Colon (tissue), 2 donors: ENCODE data around the gene MTNR1A.
"Not testable (repeated sequence)": the region's sequence is repeated elsewhere in the genome, so short reads cannot be mapped to it uniquely, and the experiment has no call there.

ENCODE experiments used
- FAIRE-seq: peaks from 2 replicates; lab custom pipeline; 2012; peaks lifted over from hg19 to GRCh38; lab: Jason Lieb, UNC
- donor health status: control.
- donor health status: control.

MTNR1A gene

DNA sequence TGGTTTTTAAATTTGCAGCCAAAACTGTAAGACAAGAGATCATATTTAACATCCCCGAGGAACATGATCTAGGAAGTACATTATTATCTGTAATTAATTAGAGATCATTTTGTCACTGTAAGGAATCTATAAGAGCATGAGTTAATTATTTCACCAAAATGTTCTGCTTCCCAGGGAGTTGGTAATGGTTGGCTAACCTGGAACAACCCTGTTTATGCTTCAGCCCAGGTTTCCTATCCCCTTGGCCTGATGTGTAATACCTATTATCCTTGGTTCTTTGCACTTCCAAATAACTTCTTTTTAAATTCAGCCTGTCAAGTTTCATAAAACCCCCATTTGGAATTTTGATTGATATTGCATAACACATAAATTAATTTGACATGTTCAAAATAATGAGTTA, 6.4 kb upstream of the MTNR1A start:
- peak; percentile 33 for FAIRE-seq

DNA sequence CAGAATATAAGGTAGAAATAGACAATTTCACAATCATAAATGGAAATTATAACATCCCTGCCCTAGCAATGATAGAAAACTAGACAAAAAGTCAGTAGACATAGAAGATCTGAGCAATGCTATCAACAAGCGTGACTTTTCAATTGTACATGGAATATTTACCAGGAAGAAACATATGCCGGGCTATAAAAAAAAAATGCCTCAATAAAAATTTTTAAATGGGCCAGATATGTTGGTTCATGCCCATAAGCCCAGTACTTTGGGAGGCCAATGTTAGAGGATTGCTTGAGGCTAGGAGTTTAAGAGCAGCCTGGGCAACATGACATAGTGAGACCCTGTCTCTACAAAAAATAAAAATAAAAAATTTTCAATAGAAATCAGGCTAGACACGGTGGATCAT, 5.3 kb upstream of the MTNR1A start:
- FAIRE-seq: no peak

DNA sequence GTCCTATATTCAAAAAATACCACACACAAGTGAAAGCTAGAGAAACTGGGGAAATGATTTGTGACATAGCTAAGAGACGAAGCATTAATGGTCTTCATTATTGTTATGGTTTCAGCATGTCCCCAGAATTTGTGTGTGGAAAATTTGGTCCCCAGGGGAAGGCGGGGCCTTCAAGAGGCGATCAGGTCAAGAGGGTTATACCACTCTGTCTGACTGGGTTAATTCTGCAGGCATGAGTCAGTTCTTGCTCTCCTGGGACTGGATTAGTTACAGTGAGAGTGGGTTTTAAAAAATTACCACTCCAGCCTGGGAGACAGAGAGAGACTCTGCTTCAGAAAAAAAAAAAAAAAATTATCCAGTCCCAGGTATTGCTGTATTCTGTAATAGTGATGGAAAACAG, 2.1 kb upstream of the MTNR1A start:
- no peak for FAIRE-seq

DNA sequence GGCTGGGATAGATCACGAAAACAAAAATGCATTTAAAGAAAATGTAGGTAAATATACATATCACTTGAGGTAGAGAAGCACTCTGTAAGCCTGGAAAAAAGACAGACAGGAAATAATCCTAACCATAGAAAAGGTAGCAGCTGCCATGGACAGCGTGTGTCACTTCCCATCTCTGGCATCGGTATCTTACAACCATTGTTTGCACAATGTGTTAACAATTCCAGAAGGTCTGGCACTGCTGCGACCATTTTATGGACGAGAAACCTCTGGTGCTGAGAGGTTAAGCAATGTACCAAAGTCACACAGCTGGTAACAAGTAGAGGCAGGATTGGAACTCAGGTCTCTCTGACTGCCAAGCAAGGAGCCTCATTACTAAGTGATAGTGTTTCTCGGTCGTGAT, 1.7 kb upstream of the MTNR1A start:
- FAIRE-seq: no peak

DNA sequence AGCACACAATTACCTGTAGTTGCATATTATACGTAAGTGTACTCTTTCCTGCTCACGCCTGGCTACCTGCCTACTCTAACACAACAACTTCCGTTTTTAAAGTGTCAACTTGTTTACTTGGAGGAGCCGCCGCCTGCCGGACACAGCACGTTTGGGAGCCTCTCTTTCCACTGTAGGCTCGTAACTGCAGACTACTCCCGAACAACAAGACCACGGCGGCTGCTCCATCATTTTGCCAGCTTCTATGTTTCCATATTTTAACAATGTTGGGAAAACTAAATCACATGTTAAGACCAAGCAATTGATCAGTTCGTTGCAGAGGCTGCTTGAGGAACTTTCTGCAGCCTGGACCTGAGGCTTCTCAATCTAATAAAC, 841 bp downstream of the MTNR1A start:
- FAIRE-seq: no peak

- FAIRE-seq: no peak
These were observed 1.6 kb downstream of the MTNR1A start for GRCh38 chr4:186553717-186554116.

- FAIRE-seq: no peak
These were observed 3.5 kb downstream of the MTNR1A start for GRCh38 chr4:186551849-186552248.

DNA sequence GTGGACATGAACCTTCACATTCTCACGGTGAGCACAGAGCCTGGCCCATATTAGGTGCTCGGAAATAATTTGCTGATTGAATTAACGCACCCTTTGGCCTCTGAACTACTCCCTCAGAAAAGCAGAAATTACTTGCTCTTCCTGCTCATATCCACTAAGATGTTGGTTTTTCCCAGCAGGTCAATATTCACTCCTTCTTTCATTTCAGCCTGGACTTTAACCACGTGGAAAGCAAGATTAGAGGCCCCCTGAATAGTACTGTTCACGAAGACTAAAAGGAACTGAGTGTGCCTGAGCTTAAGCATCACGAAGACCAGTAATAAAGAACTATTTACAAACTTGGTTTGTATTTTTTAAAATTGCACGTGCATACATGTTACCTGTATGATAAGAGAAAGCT, 9.9 kb downstream of the MTNR1A start:
- no peak for FAIRE-seq

- no peak for FAIRE-seq
These were observed 12.2 kb downstream of the MTNR1A start for GRCh38 chr4:186543206-186543605.

GRCh38 chr4:186541801-186542200, 13.6 kb downstream of the MTNR1A start:
- FAIRE-seq: no peak

- FAIRE-seq: no peak
These were observed 17.4 kb downstream of the MTNR1A start for GRCh38 chr4:186537843-186538521.

DNA sequence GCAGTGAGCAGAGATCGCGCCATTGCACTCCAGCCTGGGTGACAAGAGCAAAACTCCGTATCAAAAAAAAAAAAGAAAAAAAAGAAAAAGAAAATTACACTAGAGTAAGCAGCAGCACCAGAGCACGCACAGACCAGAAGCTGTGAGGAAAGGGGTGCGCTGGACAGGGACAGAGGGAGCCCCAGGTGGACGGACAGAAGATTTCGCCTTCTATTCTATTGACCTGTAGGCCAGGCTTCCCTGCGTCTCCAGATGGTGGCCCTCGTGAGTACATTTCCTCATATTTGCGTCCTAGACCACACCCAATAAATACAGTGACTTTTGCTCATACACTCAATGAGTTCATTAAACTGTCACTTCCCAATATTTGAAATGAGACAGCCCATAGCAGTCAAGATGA, 19.1 kb downstream of the MTNR1A start:
- FAIRE-seq: no peak

- no peak for FAIRE-seq
These were observed 21.3 kb downstream of the MTNR1A start for GRCh38 chr4:186534056-186534455.

DNA sequence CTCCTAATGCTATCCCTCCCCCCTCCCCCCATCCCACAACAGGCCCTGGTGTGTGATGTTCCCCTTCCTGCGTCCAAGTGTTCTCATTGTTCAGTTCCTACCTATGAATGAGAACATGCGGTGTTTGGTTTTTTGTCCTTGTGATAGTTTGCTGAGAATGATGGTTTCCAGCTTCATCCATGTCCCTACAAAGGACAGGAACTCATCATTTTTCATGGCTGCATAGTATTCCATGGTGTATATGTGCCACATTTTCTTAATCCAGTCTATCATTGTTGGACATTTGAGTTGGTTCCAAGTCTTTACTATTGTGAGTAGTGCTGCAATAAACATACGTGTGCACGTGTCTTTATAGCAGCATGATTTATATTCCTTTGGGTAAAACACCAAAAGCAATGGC, 31.4 kb downstream of the MTNR1A start:
- not testable (repeated sequence) for FAIRE-seq

DNA sequence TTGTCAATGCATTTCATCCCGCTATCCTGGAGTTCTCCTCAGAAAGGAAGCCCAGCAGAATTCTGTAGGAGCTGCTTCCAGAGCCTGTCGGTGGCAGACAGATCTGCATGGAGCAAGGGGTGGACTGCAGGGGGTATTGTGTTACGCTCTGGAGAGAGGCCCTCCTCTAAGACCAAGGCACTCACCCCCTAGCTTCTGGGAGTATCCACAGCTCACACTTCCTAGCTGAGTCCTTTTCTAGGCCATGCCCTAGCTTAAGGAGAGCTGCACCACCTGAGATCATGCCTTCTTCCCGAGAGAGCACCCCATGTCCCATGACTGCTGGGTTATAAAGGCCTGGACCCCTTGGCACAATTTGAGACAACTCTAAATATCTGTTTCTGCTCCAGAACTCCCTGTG, 39.1 kb downstream of the MTNR1A start:
- FAIRE-seq: no peak

DNA sequence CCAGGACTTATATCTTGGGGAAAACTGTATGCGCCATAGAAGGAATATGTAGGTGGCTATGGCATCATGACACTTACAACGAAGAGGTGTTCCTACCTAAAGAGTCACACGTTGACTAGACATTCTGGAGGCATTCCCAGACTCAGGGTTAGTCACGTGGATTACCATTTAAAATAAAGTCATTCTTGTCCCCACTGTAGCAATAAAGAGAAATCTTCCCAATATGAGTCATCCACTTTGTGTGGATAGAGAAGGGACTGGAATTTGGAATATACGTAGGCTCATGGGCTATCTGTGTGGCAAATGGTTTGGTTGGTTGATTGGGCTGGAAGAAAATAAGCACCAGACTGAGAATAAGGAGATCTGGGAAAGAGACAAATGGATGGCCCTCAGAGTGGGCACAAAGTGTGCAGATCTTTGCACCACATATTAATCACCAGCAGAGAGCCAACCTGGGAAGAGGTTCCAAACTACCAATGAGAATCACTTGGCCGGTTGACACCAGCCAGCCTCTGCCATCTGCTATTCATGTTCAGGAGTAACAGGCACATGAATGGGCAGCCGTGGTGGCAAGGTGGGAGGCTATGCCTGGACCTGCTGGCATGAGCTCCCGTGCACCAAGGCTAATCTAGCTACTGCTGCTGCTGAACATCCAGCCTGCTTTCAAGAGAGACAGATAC, 41.0 kb downstream of the MTNR1A start:
- FAIRE-seq: no peak

GRCh38 chr4:186504771-186505170, 50.6 kb downstream of the MTNR1A start:
- not testable (repeated sequence) for FAIRE-seq

- FAIRE-seq: no peak
These were observed 53.1 kb downstream of the MTNR1A start for GRCh38 chr4:186502231-186502630.

DNA sequence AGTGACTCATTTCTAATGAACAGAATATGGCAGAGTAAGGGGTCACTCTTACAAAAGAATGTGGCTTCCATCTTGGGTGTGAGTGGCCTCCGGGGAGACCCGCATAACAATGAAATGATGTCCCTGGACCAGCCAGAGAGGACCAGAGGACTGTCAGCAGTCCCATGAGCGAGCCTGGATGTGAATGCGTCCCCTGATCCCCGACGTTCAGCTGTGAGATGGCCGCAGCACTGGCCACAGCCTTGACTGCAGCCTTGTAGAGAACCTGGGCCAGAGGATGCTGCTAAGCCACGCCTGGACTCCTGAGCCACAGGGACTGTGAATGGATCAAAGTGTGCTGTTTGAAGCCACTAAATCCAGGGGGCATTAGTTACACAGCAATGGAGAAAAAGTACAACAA, 53.8 kb downstream of the MTNR1A start:
- no peak for FAIRE-seq

DNA sequence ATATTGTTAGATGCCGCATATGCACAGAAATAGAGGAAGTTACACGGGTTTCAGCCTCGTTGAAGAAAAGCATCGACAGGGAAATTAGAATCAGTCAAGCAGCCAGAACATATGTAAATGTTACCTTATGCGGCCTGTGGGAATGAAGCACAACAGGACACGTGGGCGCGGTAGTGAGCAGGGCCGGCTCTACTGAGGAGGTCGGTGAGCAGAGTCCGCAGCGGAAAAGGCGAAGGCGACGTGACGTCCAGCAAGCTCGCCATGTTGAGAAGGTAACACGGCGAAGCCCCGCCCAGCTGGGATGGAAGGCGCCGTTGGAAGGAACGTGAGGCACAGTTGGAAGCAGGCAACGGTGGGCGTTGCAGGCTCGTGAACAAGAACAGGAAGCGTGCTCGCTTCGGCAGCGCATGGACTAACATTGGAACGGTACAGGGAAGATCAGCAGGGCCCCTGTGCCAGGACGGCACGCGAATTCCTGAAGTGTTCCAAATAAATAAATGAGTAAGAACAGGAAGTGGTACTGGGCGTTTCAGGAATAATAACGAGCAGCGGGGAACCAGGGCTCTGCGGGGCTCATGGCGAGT, 54.6 kb downstream of the MTNR1A start:
- no peak for FAIRE-seq

DNA sequence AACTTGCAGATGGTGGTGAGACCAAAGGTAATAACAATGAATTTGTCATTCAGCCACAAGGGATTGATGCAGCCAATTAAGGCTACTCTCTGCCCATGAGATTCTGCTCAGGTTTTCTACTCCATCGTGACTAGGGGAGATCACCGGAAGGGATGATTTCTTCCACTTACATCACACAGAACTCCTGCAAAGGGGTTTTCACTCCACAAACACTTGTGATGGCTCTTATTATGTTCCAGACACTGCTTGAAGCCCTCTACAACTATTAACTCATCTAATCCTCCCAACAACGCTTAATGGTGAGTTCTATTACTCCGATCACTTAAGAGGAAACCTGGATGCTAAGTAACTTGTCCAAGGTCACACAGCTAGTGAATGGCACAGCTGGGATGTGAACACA, 55.9 kb downstream of the MTNR1A start:
- FAIRE-seq: no peak

GRCh38 chr4:186497043-186497442, 58.3 kb downstream of the MTNR1A start:
- no peak for FAIRE-seq

DNA sequence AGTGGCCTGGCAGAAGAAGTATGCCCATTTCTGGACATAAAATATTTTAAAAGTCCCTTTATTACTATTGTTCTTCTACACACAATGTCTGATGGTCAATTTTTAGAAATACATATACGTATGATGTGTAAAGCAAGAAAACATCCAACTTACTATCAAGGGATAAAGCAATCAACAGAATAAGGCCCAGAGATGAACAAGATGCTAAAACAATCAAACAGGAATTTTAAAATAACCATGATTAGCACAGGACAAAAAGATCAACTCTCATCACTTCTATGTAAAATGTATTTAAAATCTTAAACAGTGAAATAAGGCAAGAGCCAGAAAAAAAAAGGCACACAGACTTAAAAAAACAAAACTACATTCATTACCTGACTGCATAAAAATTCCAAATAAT, 60.9 kb downstream of the MTNR1A start:
- no peak for FAIRE-seq

DNA sequence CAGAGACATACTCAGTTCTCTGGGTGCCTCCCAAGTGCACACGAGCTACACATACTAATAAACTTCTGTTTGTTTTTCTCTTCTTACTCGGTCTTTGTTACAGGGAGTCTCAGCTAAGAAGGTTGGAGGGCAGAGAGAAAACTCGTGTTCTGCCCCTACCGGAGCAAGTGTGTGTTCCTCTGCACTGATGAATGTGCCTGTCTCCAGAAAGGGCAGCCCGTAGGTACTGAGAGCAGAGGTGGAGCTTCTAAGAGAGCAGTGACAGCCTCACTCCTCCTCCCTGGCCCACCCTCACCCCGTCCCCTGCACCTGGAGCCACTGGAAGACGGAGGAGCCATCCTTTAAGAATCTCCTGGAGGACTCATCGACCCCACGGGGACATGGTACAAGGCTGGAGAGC, 67.6 kb downstream of the MTNR1A start:
- FAIRE-seq: no peak
